HepG2 (cell line): Measurements from ENCODE around the gene TNFAIP8L1. TPM values are rescaled to one million over a fixed set of nuclear protein-coding genes. Genes with fewer than 3 reads are reported as not detected.

Experiments
- ATM ChIP-seq: fragments of 450-650 bp; IDR thresholded peaks from 2 replicates; pipeline ENCODE4 v1.7.1; 2017; ENCODE audit warnings: mild to moderate bottlenecking, borderline replicate concordance
- ETV5 ChIP-seq: IDR thresholded peaks from 2 replicates; pipeline ENCODE4 v1.6.1; 2018; ENCODE audit warnings: missing biosample characterization, missing genetic modification reagents, inconsistent platforms, borderline replicate concordance
- HNF4A ChIP-seq: sonication (generic); formaldehyde crosslinking; IDR thresholded peaks from 2 replicates; pipeline ENCODE4 v1.4.0; 2020; ENCODE audit warnings: missing genetic modification reagents
- KLF11 ChIP-seq: IDR thresholded peaks from 2 replicates; pipeline ENCODE4 v1.6.1; 2016; ENCODE audit warnings: missing compliant biosample characterization
- MEIS1 ChIP-seq: sonication (generic); formaldehyde crosslinking; IDR thresholded peaks from 2 replicates; pipeline ENCODE4 v1.9.0; 2021; ENCODE audit warnings: mild to moderate bottlenecking, missing genetic modification reagents, moderate library complexity, borderline replicate concordance
- NR2F6 ChIP-seq, 2 experiments: IDR thresholded peaks; 2 replicates each; pipeline ENCODE4 v1.6.1; 2016; ENCODE audit warnings: antibody characterized with exemption in 1 of 2, mild to moderate bottlenecking in 1 of 2
- SIN3B ChIP-seq: fragments of 150-350 bp; IDR thresholded peaks from 2 replicates; pipeline ENCODE4 v1.6.1; 2014; ENCODE audit warnings: low read length
- STAG1 ChIP-seq: sonication (generic); formaldehyde crosslinking; IDR thresholded peaks from 2 replicates; pipeline ENCODE4 v1.4.0; 2020; ENCODE audit warnings: missing genetic modification reagents
- TP53 ChIP-seq: sonication (generic); formaldehyde crosslinking; conservative IDR thresholded peaks from 2 replicates; pipeline ENCODE4 v1.4.0; 2020; ENCODE audit warnings: missing genetic modification reagents
- XBP1 ChIP-seq: sonication (generic); formaldehyde crosslinking; IDR thresholded peaks from 2 replicates; pipeline ENCODE4 v1.5.0; 2020; ENCODE audit warnings: missing genetic modification reagents
- ZBTB7B ChIP-seq: sonication (generic); formaldehyde crosslinking; IDR thresholded peaks from 2 replicates; pipeline ENCODE4 v1.4.0; 2020; ENCODE audit warnings: missing genetic modification reagents
- ZMYM4 ChIP-seq: sonication (generic); formaldehyde crosslinking; IDR thresholded peaks from 2 replicates; pipeline ENCODE4 v1.8.1; 2023; ENCODE audit warnings: mild to moderate bottlenecking, missing genetic modification reagents
- ZNF260 ChIP-seq: sonication (generic); formaldehyde crosslinking; IDR thresholded peaks from 2 replicates; pipeline ENCODE4 v1.4.0; 2020; ENCODE audit warnings: missing genetic modification reagents, low read depth, mild to moderate bottlenecking, borderline replicate concordance
- ZNF329 ChIP-seq: sonication (generic); formaldehyde crosslinking; IDR thresholded peaks from 2 replicates; pipeline ENCODE4 v1.9.0; 2021; ENCODE audit warnings: low read depth, mild to moderate bottlenecking, missing genetic modification reagents
- ZNF331 ChIP-seq: sonication (generic); formaldehyde crosslinking; IDR thresholded peaks from 2 replicates; pipeline ENCODE4 v1.4.0; 2020; ENCODE audit warnings: missing genetic modification reagents
- ZNF615 ChIP-seq: sonication (generic); formaldehyde crosslinking; IDR thresholded peaks from 2 replicates; pipeline ENCODE4 v1.5.0; 2020; ENCODE audit warnings: mild to moderate bottlenecking, missing genetic modification reagents, borderline replicate concordance
- ZNF619 ChIP-seq: sonication (generic); formaldehyde crosslinking; IDR thresholded peaks from 2 replicates; pipeline ENCODE4 v1.4.0; 2020; ENCODE audit warnings: mild to moderate bottlenecking, missing genetic modification reagents
- ZNF777 ChIP-seq: sonication (generic); formaldehyde crosslinking; IDR thresholded peaks from 2 replicates; pipeline ENCODE4 v1.4.0; 2020; ENCODE audit warnings: missing genetic modification reagents
- ZNF788 ChIP-seq: sonication (generic); formaldehyde crosslinking; IDR thresholded peaks from 2 replicates; pipeline ENCODE4 v1.5.0; 2020; ENCODE audit warnings: mild to moderate bottlenecking, missing genetic modification reagents, borderline replicate concordance
- polyA plus RNA-seq, 8 experiments: library from polyadenylated mRNA; depleted of rRNA in 3 of 8; stranded (reverse) in 7 of 8; unstranded in 1 of 8; fragments of >200 nt; fragmentation: Illumina TruSeq in 4 of 8; extraction: Trizol in 4 of 8; gene quantifications; 2 replicates each; pipeline versions ENCODE4 v1.2.1 to v1.2.3, GENCODE V29; 2011 to 2016; ENCODE audit warnings: low read depth in 4 of 8, missing spikeins in 1 of 8, mixed read lengths in 1 of 8; ENCODE audit not compliant: insufficient read depth in 1 of 8
- total RNA-seq, 5 experiments: library from RNA; depleted of rRNA; stranded (reverse); fragments of >200 nt; fragmentation: Illumina TruSeq; extraction: Trizol; gene quantifications; 2 replicates each; pipeline ENCODE4 v1.2.3, GENCODE V29; 2016; ENCODE audit warnings: low read depth in 1 of 5
- TF ChIP-seq, protein P1 (sequence below): sonication (generic); formaldehyde crosslinking; IDR thresholded peaks from 2 replicates; pipeline ENCODE4 v1.5.0; 2020; ENCODE audit warnings: missing genetic modification reagents
- TF ChIP-seq, protein P2 (sequence below): sonication (generic); formaldehyde crosslinking; IDR thresholded peaks from 2 replicates; pipeline ENCODE4 v1.4.0; 2020; ENCODE audit warnings: missing genetic modification reagents
- TF ChIP-seq, protein P3 (sequence below): sonication (generic); formaldehyde crosslinking; IDR thresholded peaks from 2 replicates; pipeline ENCODE4 v1.4.0; 2020; ENCODE audit warnings: missing genetic modification reagents
- TF ChIP-seq, protein P4 (sequence below): IDR thresholded peaks from 2 replicates; pipeline ENCODE4 v1.6.1; 2016; ENCODE audit warnings: low read depth, borderline replicate concordance

Gene TNFAIP8L1
- total and polyA plus RNA-seq, 2 of the 13 experiments (the other 11 are each of a cell fraction or from before 2014, with no cell fraction given), result 13.4 to 21.4 TPM

DNA sequence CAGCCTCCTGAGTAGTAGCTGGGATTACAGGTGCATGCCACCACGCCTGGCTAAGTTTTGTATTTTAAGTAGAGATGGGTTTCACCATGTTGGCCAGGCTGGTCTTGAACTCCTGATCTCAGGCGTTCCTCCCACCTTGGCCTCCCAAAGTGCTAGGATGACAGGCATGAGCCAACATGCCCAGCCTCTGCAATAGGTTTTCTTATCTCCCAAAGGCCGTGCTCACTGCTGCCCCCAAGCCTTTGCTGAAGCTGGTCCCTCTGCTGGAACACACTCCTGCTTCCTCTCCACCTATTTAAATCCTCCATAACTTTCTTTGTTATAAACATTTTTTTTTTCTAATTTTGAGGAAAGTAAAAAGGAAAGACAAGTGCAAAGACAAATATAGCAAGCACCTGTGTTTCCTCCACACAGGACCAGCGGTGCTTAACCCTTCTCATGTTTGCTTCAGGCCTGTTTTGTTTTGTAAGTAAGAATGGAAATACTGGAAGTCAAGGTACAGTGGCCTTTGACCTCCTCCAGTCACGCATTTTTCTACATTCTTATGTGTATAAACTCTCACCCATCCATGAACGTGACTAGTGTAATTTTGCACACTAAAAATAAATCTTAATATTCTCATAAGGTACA lies 14.5 kb upstream of the TNFAIP8L1 start (continued):
- TF ChIP-seq ZNF615 (CRISPR knock-in tag) (no peak), ZMYM4 (CRISPR knock-in tag) (peak; percentile 39; the same call in 1 of the 2 replicates), XBP1 (CRISPR knock-in tag) (no peak), ZNF260 (CRISPR knock-in tag) (no peak), ZBTB7B (peak; percentile 41; the same call in 1 of the 2 replicates), HNF4A (CRISPR knock-in tag) (peak; percentile 31; the same call in 1 of the 2 replicates), ZNF777 (CRISPR knock-in tag) (no peak), STAG1 (CRISPR knock-in tag) (peak; percentile 56), ZNF619 (CRISPR knock-in tag) (no peak), ZNF788 (CRISPR knock-in tag) (peak; percentile 28; the same call in 1 of the 2 replicates), MEIS1 (CRISPR knock-in tag) (0 out of 2 replicates have a peak, but pooled peaks have one; percentile 44), NR2F6 (IDR thresholded peaks at IDR 0.05) (peak; percentile 81), NR2F6 (CRISPR knock-in tag; IDR thresholded peaks at IDR 0.05) (peak; percentile 71), ZNF329 (CRISPR knock-in tag) (no peak), ATM (no peak), KLF11 (no peak), ETV5 (CRISPR knock-in tag) (peak; percentile 35; the same call in 1 of the 2 replicates), TP53 (peak; percentile 98), ZNF331 (CRISPR knock-in tag) (peak; percentile 98), SIN3B (no peak)
- TF ChIP-seq, protein P1, sequence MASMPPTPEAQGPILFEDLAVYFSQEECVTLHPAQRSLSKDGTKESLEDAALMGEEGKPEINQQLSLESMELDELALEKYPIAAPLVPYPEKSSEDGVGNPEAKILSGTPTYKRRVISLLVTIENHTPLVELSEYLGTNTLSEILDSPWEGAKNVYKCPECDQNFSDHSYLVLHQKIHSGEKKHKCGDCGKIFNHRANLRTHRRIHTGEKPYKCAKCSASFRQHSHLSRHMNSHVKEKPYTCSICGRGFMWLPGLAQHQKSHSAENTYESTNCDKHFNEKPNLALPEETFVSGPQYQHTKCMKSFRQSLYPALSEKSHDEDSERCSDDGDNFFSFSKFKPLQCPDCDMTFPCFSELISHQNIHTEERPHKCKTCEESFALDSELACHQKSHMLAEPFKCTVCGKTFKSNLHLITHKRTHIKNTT, result no peak
- TF ChIP-seq, protein P2, sequence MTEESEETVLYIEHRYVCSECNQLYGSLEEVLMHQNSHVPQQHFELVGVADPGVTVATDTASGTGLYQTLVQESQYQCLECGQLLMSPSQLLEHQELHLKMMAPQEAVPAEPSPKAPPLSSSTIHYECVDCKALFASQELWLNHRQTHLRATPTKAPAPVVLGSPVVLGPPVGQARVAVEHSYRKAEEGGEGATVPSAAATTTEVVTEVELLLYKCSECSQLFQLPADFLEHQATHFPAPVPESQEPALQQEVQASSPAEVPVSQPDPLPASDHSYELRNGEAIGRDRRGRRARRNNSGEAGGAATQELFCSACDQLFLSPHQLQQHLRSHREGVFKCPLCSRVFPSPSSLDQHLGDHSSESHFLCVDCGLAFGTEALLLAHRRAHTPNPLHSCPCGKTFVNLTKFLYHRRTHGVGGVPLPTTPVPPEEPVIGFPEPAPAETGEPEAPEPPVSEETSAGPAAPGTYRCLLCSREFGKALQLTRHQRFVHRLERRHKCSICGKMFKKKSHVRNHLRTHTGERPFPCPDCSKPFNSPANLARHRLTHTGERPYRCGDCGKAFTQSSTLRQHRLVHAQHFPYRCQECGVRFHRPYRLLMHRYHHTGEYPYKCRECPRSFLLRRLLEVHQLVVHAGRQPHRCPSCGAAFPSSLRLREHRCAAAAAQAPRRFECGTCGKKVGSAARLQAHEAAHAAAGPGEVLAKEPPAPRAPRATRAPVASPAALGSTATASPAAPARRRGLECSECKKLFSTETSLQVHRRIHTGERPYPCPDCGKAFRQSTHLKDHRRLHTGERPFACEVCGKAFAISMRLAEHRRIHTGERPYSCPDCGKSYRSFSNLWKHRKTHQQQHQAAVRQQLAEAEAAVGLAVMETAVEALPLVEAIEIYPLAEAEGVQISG (CRISPR knock-in tag), result peak; percentile 50; the same call in 1 of the 2 replicates
- TF ChIP-seq, protein P3, sequence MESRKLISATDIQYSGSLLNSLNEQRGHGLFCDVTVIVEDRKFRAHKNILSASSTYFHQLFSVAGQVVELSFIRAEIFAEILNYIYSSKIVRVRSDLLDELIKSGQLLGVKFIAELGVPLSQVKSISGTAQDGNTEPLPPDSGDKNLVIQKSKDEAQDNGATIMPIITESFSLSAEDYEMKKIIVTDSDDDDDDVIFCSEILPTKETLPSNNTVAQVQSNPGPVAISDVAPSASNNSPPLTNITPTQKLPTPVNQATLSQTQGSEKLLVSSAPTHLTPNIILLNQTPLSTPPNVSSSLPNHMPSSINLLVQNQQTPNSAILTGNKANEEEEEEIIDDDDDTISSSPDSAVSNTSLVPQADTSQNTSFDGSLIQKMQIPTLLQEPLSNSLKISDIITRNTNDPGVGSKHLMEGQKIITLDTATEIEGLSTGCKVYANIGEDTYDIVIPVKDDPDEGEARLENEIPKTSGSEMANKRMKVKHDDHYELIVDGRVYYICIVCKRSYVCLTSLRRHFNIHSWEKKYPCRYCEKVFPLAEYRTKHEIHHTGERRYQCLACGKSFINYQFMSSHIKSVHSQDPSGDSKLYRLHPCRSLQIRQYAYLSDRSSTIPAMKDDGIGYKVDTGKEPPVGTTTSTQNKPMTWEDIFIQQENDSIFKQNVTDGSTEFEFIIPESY (CRISPR knock-in tag), result peak; percentile 37; the same call in 1 of the 2 replicates
- TF ChIP-seq, protein P4, sequence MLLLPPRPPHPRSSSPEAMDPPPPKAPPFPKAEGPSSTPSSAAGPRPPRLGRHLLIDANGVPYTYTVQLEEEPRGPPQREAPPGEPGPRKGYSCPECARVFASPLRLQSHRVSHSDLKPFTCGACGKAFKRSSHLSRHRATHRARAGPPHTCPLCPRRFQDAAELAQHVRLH, result peak; percentile 54; the same call in 1 of the 2 replicates
